Measurements from ENCODE around the gene ASTN2. TPM values are rescaled to one million over a fixed set of nuclear protein-coding genes. Genes with fewer than 3 reads are reported as not detected.

The ASTN2 gene
- total and polyA plus RNA-seq, 12 donors, result 1.9 to 11.1 (median 4.0) TPM

GRCh38 chr9:116520218-116520617, 894.6 kb downstream of the ASTN2 start:
- no peak overlapping the region for H3K27ac ChIP-seq
- no peak for TF ChIP-seq CTCF (IDR thresholded peaks at IDR 0.05)
- H3K9me3 ChIP-seq, result peaks cover 0 to 44% (median 7%) of the 10 kb centered on the region in 11 donors
- 79 to 82% methylated on average over 2 of the region's 2 CpGs for WGBS, 2 donors
- no peak overlapping the region for H3K4me3 ChIP-seq
- H3K36me3 ChIP-seq, result no peaks in the 10 kb centered on the region
- no peaks in the 10 kb centered on the region for H3K4me1 ChIP-seq
- no peaks in the 10 kb centered on the region for H3K27me3 ChIP-seq
- no peak for ATAC-seq
- intact Hi-C loops (cut with DNase I), result no loop called here
- DNase-seq, result no peak

GRCh38 chr9:116516456-116516855, 898.4 kb downstream of the ASTN2 start:
- no peaks in the 10 kb centered on the region for H3K4me1 ChIP-seq
- no peak overlapping the region for H3K27ac ChIP-seq
- DNase-seq (no peak), ATAC-seq (no peak)
- no peak overlapping the region for H3K4me3 ChIP-seq
- H3K36me3 ChIP-seq, result no peaks in the 10 kb centered on the region
- 65 to 74% methylated on average over 1 of the region's 1 CpG for WGBS, 2 donors
- peaks cover 0 to 43% (median 7%) of the 10 kb centered on the region in 11 donors for H3K9me3 ChIP-seq
- intact Hi-C loops (cut with DNase I), result no loop called here
- no peaks in the 10 kb centered on the region for H3K27me3 ChIP-seq
- no peak for TF ChIP-seq CTCF (IDR thresholded peaks at IDR 0.05)

- Histone ChIP-seq H3K36me3 (no peaks in the 10 kb centered on the region), H3K4me1 (no peaks in the 10 kb centered on the region), H3K9me3 (peaks cover 0 to 33% (median 7%) of the 10 kb centered on the region in 11 donors), H3K27ac (no peak overlapping the region), H3K27me3 (no peaks in the 10 kb centered on the region), H3K4me3 (no peak overlapping the region)
- ATAC-seq (no peak), DNase-seq (no peak)
- no peak for TF ChIP-seq CTCF (IDR thresholded peaks at IDR 0.05)
- intact Hi-C loops (cut with DNase I), result no loop called here
These were observed 899.3 kb downstream of the ASTN2 start for GRCh38 chr9:116515541-116515940.

- intact Hi-C loops (cut with DNase I), result no loop called here
- DNase-seq (no peak), ATAC-seq (no peak)
- Histone ChIP-seq H3K4me3 (no peak overlapping the region), H3K36me3 (no peaks in the 10 kb centered on the region), H3K9me3 (peaks cover 0 to 12% (median 0%) of the 10 kb centered on the region in 11 donors), H3K27ac (no peak overlapping the region), H3K27me3 (no peaks in the 10 kb centered on the region), H3K4me1 (no peaks in the 10 kb centered on the region)
- WGBS, 2 donors, result 86 to 87% methylated on average over 4 of the region's 4 CpGs
- no peak for TF ChIP-seq CTCF (IDR thresholded peaks at IDR 0.05)
These were observed 908.2 kb downstream of the ASTN2 start for GRCh38 chr9:116506685-116507084.
